Stimulated activated CD4-positive, alpha-beta T cell treated with anti-CD3 and anti-CD28 coated beads, Interleukin-2, amount 100 ng/mL, for 48 hours (primary cell): Measurements from ENCODE around the gene DBN1.
A peak's percentile ranks its signal among the peaks of the same experiment; 100 is the strongest.
"Not testable (repeated sequence)": the region's sequence is repeated elsewhere in the genome, so short reads cannot be mapped to it uniquely, and the experiment has no call there.

Experiments
- DNase-seq, 2 donors: peaks; one replicate each; pipeline ENCODE4 v3.0.0-alpha.2; 2020

The DBN1 gene

DNA sequence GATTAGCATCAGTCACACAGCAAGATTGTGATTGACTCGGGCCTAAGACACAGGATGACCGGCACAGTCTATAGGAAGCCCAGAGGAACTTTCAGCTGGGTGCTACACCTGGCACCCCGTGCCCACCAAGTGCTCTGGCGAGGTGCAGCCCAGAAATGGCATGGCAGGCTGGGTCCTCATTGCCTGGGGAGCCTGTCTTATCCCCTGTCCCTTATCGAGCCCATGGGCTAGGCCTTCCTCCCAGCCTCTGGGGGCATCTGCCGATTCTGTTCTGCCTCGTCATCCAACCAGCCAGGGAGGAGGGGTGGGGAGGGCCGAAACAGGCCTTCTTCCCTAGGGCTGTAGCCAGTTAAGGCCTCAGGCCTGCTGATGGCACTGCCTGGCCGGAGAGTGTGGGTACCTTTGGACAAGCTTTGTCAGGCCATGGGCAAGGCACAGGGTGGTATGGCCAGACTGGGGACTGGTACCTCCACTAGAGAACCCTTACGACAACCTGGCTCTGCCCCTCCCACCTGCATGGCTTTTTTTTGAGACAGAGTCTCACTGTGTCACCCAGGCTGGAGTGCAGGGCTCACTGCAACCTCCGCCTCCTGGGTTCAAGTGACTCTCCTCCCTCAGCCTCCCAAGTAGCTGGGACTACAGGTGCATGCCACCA, 45.4 kb downstream of the DBN1 start:
- DNase-seq: no peak

DNA sequence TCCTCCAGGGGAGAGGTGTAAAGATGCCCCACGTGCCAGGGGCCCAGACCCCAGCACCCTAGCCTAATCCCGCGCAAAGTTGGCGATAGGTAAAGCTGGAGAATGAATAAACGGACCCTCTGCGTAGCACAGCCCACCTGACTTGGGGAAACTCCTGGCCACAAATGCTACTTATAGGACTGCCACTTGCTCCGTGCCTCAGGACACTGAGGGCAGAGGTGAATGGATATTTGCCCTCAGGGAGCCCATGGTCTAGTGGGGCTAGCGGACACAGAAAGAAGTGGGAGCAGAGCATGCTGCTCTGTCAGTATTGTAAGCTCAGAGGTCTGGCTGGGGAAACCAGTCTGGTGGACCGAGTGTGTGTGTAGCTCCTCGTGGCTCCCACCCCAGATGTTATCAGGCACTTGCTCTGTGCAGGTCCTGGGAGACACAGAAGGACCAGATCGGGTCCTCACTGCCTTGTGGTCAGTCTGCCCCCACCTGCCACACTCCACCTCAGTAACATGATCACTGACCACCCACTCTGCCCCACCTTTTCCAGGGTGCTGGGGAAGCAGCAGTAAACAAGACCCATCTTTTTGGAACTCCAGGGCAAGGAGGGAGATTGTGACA, 46.1 kb downstream of the DBN1 start:
- DNase-seq: no peak

DNA sequence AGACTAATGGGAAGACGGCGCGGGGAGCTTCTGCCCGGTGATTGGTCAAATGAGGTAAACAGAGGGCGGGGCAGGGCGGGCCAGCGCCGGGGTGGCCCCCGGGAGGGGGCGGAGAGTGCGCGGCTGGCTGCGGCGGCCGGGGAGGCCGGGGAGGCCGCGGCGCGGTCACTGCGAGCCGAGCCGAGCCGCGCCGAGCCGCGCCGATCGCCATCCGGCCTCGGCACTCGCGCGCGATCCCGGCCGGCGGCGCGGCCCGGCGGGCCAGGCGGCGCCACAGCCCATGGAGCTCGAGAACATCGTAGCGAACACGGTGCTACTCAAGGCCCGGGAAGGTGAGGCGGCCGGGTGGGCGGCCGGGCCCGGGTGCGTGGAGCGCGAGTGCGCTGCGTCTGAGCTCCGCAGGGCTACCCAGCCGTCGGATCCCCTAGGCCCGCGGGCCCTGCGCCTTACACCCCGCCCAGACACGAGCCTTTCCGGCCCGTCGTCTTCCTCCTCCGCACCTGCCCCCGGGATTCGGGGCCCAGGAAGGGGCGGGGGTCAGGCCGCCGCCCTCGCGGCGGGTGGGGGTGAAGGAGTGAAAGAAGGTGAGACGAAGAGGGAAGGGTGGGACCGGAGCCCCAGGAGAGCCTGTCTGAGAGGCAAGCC, 46.7 kb downstream of the DBN1 start, which contains the start of gene GRK6:
GRK6 (plus strand) TSS at position 111 of the 645 bp plus-strand sequence; CDS start at position 281, 170 bp downstream.
- DNase-seq: no peak

DNA sequence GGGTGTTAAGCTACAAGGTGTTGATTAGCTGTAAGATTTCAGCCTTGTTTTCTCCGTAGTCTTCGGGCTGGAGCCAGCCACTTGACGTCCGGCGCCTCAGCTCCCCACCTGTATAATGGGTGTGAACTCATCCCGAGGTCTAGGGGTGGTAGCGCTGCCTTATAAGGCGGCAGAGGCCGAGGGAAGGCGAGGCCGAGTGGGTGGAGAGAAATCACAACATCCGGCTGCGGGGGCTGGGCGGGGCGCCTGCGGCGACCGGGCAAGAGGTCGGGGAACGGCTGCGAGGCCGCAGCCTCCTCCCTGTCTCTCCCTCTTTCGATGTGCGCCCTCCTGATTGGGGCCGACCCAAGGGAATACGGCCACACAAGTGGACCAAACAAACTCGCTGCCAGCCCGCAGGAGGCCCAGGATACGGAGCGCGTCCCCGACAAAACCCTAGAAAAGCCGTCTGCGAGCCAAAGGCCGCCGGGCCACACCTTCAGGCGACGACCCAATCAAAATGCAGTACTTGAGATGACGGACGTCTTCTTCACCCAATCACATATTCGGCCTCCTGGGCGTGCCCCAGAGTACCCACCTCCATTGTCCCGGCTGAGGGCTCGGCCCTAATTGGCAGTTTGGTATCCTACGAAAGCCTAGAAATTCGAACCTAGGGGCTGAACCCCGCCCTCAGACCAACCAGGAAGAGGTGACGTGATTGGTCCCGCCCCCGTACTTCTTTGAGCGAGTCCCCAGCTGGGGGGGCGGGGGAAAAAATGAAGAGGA, 47.5 kb downstream of the DBN1 start:
- peak; percentile 98 to 99 for DNase-seq

DNA sequence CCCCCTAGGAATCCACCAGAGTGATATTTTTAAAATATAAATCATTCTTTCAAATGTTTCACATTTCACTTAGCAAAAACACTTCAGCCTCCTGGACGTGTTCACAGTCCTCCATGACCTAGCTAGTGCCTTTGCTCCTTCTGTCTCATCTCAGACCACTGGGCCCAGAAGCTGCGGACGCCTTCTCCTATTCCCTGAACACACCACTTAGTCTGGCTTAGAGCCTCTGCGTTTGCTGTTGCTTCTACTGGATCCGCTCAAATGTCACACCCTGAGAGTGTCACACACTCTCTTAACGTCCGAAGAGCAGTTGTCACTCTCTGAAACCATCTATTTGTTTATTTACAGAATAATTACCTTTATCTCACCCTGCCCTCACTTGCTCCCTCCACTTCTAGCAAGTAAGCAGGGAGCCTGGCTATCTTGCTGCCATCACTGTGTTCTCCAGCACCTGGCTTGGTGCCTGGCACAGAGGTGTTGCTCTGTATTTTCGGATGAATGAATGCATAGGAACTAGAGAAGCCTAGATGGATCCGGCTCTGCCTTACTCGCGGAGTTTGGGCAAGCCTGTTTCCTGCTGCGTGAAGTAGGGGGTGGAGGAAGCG, 48.1 kb downstream of the DBN1 start:
- no peak for DNase-seq

DNA sequence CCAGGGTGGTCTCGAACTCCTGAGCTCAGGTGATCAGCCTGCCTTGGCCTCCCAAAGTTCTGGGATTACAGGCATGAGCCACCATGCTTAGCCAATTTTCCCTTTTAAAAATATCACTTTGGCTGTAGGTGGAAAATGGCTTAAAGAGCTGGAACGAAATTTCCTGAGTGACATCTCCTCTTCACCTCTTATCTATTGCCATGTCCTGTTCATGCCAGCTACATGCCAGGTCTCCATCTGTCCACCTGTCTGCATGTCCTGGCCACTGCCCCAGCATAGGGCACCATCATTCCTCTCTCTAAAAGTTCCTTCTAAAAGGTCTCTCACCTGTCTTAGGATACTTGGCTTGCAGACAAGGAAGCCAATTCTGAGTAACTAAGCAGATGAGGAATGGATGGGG, 49.8 kb downstream of the DBN1 start:
- no peak for DNase-seq

DNA sequence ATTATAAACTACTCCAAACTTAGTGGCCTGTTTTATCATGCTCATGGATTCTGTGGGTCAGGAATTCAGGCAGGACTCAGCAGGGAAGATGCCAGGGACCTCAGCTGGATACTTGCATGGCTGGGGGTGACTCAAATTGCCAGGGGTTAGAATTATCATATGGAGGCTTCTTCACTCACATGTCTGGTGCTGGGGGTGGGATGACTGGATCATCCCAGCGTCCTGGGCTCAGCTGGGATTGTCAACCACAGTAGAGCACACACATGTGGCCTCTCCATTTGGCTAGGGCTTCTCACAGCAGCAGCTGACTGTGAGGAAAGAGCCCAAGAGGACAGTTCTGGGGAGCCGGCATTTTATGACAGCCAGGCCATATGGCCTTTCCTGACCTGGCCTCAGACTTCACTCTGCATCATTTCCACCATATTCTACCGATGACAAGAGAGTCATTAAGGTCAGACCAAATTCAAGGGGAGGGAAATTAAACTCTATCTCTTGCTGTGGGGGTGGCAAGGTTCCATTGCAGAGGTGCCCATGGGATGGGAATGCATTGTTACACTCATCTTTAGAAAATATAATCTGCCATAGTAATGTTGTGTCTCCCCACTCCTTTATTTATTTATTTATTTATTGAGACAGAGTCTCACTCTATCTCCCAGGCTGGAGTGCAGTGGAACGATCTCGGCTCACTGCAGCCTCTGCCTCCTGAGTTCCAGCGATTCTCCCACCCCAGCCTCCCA, 52.2 kb downstream of the DBN1 start:
- DNase-seq: no peak

DNA sequence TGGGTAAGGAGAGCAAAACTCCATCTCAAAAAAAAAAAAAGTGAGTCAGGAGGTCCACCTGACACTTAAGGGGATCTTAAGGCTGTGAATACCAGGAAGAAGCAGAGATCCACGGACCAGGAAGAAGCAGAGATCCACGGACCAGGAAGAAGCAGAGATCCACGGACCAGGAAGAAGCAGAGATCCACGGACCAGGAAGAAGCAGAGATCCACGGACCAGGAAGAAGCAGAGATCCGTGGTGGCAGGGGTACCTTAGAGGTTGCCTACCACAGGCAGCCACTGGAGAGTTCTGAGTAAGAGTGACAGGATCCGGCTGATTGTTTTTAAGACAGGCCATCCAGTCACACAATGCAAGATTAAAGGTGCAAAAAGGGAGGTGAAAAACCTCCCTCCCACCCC, 53.0 kb downstream of the DBN1 start:
- DNase-seq: not testable (repeated sequence)

DNA sequence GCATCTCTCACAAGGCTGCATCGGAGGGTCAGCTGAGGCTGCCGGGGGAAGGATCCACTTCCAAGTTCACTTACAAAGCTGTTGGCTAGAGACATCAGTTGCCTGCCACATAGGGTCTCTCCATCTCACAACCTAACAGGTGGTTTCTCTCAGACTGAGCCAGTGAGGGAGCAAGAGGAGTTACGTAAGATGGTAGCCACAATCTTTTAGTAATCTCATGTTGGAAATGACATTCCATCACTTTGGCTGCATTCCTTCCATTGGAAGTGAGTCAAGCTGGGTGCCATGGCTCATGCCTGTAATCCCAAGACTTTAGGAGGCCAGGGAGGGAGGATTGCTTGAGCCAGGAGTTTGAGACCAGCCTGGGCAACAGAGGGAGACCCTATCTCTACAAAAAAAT, 54.4 kb downstream of the DBN1 start:
- DNase-seq: no peak

DNA sequence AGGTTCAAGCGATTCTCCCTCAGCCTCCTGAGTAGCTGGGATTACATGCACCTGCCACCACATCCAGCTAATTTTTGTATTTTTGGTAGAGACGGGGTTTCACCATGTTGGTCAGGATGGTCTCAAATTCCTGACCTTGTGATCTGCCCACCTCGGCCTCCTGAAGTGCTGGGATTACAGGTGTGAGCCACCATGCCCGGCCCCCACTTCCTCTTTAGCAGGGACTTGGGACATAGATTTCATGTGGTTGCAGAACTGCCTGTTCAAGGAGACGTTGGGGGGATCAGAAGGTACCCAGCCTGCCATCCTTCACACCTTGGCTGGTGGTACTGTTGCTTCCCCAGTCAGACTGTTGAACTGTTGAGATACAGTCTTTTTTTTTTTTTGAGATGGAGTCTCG, 56.4 kb downstream of the DBN1 start:
- DNase-seq: not testable (repeated sequence)

DNA sequence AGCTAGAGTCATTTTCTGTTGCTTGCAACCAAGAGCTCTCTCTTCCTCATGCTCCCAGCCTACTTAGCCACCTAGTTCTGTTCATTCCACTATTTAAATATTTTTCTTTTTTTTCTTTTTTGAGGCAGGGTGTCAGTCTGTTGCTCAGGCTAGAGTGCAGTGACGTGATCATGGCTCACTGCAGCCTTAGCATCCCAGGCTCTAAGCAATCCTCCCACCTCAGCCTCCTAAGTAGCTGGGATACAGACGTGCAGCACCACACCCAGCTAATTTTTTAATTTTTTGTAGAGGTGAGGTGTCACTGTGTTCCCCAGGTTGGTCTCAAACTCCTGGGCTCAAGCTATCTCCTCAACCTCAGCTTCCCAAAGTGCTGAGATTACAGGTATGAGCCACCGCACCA, 59.0 kb downstream of the DBN1 start:
- DNase-seq: no peak

DNA sequence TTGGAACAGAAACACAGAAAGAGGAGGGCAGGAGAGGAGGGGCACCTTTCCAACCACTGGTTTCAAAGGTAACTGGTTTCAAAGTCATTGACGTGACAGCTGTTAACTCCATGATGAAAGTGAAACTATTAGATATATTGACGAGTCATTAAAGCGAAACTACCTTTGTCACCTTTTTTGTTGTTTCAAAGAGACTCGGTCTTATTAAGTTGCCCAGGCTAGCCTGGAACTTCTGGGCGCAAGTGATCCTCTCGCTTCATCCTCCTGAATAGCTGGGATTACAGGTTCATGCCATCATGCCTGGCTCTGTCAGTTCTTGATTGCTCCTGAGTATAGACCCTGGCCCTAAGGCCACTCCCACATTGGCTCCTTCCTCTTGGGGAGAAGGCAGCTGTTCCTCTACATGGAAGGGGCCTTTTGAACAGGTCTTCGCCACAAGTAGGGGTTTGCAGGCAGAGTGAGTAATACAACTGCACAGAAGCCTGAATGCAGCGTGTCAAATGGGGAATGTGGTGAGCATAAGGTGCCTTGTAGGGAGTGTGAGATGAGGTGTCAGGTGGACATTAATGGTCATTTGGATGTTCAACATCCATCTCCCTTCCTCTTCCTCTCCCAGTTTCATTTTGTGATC, 60.7 kb downstream of the DBN1 start:
- no peak for DNase-seq

DNA sequence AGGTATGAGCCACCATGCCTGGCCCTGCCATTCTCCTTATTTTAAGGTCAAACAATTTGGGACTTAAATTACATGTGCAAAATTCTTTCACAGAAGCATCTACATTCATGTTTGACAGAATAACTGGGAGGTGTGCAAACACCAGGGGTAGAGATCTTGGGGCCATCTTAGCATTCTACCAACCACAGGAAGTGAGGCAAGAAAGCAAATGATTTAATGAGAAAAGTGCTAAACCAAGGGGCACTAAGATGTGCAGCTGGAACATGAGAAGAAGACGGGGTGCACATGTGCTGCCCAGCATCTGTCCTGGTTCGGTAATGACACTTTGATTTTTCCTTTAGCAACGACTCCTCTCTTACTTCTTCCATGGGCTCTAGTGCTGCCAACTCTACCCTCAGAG, 62.9 kb downstream of the DBN1 start:
- DNase-seq: no peak

DNA sequence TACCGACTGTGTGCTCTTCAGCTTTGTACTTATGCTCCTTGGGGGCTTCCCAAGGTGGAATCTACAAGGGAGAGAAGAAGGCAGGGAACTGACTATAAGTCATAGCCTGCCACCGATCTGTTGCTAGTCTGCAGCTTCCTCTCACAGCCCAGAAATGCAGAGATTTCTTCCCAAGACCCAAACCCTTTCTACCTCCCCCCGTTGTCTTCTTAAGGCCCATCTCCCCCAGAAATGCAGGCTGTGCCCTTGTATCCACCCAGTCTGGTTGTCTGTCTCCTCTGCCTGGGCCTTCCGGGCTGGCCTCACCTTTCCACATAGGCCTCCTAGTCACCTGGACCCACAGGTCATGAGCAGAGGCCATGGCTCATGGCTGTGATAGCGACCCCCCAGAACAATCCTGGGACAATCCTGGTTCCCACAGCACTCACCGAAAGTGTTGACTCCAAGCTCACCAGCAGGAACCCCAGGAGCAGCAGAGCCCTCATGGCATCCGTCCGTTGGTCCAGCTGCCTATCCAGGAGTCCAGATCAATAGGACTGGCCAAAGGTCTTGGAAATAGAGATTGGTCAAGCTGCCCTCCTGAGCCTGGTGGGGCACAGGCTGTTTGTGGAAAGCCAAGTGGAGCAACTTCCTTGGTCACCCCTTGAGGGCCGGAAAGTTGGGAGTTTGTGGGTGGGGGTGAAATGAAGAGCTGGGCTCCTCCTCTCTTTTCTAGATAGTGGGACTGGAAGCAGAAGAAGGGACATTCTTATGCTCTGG, 64.2 kb downstream of the DBN1 start, which contains the start of gene F12:
F12 (minus strand) TSS at position 522 of the 759 bp plus-strand sequence; CDS start at position 485, 37 bp downstream.
- DNase-seq: no peak
